ENCODE results near the gene PLD1.
"Not testable (repeated sequence)": the region's sequence is repeated elsewhere in the genome, so short reads cannot be mapped to it uniquely, and the experiment has no call there.

PLD1 gene

DNA sequence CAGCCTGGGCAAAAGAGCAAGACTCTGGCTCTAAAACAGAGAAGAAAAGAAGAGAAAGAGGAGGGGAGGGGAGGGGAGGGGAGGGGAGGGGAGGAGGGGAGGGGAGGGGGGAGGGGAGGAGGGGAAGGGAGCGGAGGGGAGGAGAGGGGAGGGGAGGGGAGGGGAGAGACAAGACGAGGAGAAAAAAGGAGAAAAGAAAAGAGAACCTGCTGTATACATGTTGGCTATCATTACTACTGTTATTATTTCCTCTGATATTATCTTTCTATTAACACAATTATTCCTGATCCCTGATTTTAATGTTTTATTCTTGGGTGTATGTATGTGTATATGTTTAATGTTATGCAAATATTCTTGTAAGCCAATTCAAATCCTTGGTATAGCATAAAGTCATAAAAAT lies 46.9 kb downstream of the PLD1 start:
- no peak for DNase-seq

GRCh38 chr3:171760477-171760876 lies 49.8 kb downstream of the PLD1 start:
- DNase-seq: no peak

DNA sequence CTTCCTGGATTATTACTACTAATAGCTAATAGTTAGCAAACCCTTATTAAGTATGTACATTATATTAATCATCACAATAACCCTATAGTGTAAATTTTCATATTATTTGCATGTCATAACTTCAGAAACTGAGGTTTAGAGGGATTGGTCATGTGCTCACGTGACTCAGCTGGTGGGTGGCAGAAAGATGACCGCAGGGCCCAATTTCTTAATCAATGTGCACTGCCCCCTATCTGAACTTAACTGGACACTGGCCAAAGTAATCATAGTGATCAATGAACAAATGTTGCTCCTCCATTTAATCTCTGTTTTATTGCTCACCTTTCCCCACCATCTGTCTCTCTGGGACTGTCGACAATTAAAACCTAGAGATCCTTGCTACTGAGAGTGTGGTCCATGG lies 52.2 kb downstream of the PLD1 start:
- no peak for DNase-seq

- DNase-seq: no peak
Measured at GRCh38 chr3:171757361-171758034, 52.8 kb downstream of the PLD1 start.

DNA sequence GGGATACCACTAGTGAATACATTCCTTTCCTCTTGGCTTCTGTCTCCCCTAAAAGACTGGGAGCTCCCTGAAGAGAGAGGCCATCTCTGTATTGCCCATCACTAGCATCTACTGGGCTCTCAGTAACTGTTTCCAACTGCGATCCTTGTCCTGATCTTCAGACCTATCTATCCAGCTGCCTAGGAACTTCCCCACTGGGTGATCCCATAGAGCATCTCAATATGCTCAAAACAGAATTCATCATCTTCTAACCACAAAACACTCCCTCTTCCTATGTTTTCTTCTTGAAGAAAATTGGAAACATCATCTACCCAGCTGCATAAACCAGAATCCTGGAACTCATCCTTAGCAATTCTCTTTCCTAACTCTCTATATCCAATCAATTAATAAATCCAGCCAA lies 54.6 kb downstream of the PLD1 start:
- no peak for DNase-seq

DNA sequence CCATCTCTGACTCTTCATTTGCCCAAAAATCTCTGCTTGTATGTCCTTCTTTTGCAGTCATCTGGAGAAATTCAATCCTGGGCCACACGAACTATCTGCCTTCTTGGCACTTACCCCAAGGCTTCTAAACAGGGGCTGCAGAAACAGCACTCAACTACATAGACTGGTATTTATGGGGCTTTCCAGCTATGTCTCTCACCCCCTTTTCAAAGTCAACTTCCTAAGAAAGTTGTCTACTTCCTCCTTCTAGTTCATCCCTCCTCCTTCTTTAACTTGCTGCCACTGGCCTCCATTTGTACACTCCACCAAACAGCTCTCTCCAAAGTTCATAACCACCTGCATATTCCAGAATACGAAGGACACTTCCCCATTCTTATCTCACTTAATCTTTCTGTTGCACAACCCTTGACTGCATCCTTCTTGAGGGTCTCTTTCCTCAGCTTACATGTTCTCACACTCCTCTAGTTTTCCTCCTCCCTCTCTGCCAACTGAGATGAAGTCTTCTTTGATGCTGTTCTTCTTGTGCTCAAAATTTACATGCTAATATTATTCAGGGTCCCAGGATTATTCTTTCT lies 55.2 kb downstream of the PLD1 start:
- DNase-seq: no peak

DNA sequence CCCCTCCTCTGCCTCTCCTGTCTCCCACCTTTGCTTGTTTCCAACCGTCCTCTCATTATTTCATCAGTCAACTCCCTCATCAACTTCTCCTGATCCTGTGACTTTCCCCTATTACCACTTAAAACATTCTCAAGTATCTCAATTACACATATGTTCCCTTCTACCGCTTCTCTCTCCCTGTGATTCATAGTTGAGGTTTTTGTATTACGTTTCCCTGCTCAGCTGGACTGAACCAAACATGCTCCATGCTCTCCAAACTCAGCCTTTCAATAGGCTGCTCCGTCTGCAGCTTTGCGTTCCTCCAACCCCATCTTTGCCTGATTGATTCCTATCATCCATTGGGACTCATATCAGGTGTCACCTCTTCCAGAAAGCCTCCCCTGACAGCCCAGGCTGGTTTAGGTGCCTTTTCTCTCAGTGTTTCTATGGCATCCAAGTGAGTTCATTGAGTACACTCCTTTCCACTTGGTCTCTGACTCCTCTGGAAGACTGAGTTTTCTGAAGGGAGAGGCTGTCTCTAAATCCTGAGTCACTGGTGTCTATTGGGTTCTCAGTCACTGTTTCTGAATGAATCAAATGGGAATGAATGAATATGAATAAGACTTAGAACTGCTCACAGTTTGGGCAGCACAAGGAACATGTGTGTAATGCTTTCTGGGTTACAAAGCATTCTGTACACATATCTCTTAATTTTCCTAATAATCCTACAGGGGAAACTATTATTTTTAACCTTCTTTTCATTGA lies 56.4 kb downstream of the PLD1 start:
- DNase-seq: no peak

DNA sequence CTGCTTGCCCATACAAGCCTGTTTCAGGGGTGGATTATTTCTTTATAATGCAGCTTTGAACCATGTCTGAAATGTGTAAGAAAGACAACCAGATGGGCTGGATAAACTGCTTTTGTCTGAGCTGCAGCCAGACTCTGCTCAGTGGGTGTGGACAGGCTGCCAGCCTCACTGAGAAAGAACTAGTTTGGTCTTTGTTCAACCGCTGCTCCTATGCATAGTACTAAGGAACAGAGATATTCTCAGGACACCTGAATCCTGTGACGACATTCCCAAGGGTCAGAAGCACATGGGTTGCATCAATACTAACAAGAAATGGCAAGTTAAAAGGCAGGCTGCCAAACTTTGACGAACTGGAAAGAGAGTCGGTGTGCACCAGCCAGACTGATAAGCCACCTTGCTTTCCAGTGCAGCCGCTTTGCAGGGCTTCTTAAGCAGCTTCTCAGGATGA lies 57.2 kb downstream of the PLD1 start:
- no peak for DNase-seq

DNA sequence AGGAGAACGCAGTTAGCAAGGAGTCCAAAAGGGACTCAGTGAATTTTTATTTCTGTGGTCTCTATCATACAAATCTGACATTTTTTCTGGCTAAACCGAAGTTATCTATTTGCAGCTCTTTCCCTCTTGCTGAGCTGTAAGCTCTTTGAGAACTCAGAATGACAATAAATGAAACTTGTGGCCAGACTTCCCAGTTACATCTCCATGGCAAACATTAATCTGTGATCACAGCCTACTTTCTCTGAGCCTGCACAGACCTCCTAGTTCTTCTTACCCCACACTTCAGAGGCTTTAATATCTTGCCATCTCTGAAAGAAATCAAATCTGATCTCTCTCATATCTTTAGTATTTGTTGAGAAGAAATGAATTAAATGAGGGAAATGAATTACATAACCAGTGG lies 58.0 kb downstream of the PLD1 start:
- DNase-seq: no peak

GRCh38 chr3:171749124-171749523 lies 61.2 kb downstream of the PLD1 start:
- no peak for DNase-seq

GRCh38 chr3:171748064-171748924 lies 62.0 kb downstream of the PLD1 start:
- no peak for DNase-seq

GRCh38 chr3:171747223-171747920 lies 62.9 kb downstream of the PLD1 start:
- no peak for DNase-seq

GRCh38 chr3:171746320-171747222 lies 63.7 kb downstream of the PLD1 start:
- DNase-seq: not testable (repeated sequence)

DNA sequence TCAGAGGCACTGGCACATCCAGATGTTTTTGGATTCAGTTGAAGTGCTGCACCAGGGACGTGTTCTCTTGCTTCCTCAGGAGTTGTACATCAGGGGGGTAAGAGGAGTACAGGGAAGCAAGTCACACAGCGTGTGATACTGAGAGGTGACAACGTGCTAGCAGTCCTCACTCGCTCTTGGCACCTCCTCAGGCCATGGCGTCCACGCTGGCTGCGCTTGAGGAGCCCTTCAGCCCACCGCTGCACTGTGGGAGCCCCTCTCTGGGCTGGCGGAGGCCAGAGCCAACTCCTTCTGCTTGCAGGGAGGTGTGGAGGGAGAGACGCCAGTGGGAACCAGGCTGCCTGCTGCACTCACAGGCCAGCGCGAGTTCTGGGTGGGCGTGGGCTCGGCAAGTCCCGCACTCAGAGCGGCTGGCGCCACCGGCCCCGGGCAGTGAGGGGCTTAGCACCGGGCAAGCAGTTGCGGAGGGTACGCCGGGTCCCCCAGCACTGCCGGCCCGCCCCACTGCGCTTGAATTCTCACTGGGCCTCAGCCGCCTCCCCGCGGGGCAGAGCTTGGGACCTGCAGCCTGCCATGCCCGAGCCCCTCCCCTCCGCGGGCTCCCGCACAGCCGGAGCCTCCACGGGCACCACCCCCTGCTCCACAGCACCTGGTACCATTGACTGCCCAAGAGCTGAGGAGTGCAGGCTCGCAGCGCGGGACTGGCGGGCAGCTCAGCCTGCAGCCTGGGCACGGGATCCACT lies 64.5 kb downstream of the PLD1 start:
- no peak for DNase-seq

DNA sequence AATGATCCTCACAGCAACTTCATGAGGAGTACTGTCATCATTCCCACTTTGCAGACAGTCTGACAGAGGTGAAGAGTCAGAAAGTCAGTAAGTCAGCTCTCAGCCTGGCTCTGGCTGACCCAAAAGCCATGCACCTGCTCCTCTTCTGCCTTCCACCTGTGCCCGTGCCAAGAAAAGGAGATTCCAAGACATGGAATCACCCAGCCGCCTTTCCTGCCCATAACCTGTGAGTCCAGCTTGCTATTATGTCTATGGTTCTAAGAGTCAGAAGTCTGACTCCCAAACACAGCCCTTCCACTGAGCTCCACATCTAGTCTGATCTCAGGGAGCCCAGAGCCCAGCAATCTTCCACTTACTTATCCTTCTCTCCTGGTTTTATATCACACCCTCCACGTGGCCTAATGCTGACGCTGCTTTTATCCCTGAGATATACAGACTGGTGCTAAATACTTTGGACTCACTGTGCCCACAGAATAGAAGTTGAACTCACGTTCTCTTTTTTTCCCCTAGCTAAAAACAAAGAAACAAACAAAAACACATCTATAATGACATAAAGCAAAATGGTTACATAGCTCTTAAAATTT lies 66.0 kb downstream of the PLD1 start:
- no peak for DNase-seq

GRCh38 chr3:171743327-171744157 lies 66.7 kb downstream of the PLD1 start:
- DNase-seq: no peak

GRCh38 chr3:171741377-171741776 lies 68.9 kb downstream of the PLD1 start:
- DNase-seq: no peak

DNA sequence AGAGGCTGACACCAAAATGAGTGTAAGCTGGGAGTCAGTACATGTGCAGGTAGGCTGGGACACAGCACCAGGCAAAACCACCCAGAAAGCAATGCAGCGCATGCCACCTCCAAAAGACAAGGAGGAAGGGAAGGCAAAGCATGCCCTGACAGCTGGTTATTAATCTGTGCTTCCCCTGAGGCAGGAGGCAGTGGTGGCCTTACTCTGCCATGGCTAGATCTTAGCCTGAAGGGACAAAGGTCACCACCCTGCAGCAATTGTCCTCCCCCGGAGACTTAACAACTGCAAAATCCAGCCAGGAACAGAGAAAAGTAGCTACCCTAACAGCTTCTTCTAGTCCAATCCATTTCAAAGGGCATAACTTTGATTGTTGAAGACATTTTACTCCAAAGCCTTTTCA lies 73.7 kb downstream of the PLD1 start:
- DNase-seq: no peak

DNA sequence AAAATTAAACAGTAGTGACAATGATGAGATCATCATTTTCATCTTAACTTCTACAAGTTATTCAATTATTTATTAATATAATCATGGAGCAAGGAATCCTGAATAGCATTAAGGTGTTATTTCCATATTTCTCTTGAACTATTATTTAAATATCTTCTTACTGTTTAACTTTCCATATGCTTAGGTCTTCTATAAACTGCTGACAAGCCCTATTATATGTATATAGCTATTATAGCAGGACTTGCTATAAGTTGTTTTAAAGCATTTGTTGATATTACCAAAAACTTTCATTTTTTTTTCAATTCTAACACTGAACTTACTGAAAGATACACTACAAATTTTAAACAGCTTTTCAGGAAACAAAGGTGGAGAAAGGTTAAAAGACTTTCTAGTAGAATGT lies 76.7 kb downstream of the PLD1 start:
- DNase-seq: no peak

DNA sequence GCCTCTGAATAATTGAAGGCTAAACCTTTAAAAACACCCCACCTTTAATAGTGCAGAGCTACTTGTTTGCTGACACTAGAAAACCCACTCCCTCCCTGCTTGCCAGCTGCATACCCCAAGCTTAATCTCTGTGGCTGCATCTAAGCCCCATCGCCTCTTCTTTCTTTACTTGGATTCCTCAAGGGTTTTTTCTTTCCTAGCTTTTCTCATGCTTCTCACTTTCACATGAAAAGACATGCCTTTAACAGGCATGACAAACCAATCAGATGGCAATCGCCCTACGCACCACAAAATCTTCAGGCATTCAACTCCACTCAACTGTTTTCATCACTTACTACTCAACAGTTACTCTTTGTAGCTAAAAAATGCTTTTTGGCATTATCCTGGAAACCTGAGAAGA lies 77.5 kb downstream of the PLD1 start:
- DNase-seq: no peak

Data from KG1 (cell line).